Stomach (tissue), 9 donors: Measurements from ENCODE around the gene MYDGF. TPM values are rescaled to one million over a fixed set of nuclear protein-coding genes. Genes with fewer than 3 reads are reported as not detected.

Experiments
- DNase-seq, 2 donors: peaks; one replicate each; pipeline versions ENCODE4 v3.0.0 to v3.0.0-alpha.2; 2013 to 2019
- H3K27ac ChIP-seq, 5 donors: fragments of 200-600 bp in 4 of 5; sonication (generic) in 4 of 5; one replicate each; pipeline ENCODE4 v1.5.1; 2013 to 2019; ENCODE audit warnings: mild to moderate bottlenecking in 1 of 5, moderate library complexity in 1 of 5
- H3K27me3 ChIP-seq, 3 donors: fragments of 200-600 bp; sonication (generic); one replicate each; pipeline ENCODE4 v1.5.1; 2017 to 2019; ENCODE audit warnings: mixed run types in 1 of 3
- H3K36me3 ChIP-seq, 4 donors: fragments of 200-600 bp; sonication (generic); 1 replicate in 3 of 4; 2 replicates in 1 of 4; pipeline ENCODE4 v1.5.1; 2016 to 2019
- H3K4me1 ChIP-seq, 4 donors: fragments of 200-600 bp; sonication (generic); one replicate each; pipeline ENCODE4 v1.5.1; 2016 to 2019
- H3K4me3 ChIP-seq, 4 donors: fragments of 200-600 bp; sonication (generic) in 3 of 4; one replicate each; pipeline ENCODE4 v1.5.1; 2016 to 2019; ENCODE audit warnings: mild to moderate bottlenecking in 1 of 4
- H3K9me3 ChIP-seq, 4 donors: fragments of 200-600 bp; sonication (generic); one replicate each; pipeline ENCODE4 v1.5.1; 2016 to 2019
- EP300 ChIP-seq: sonication (generic); formaldehyde crosslinking; IDR thresholded peaks from one replicate; pipeline ENCODE4 v1.6.1; 2017; ENCODE audit warnings: antibody characterized with exemption
- POLR2A ChIP-seq, 4 donors: fragments of 450-650 bp; IDR thresholded peaks; one replicate each; pipeline ENCODE4 v1.6.1; 2016; ENCODE audit warnings: antibody characterized with exemption in 4 of 4, control low read depth in 2 of 4, mild to moderate bottlenecking in 1 of 4, moderate library complexity in 1 of 4
- POLR2AphosphoS5 ChIP-seq, 3 donors: sonication (generic); formaldehyde crosslinking; IDR thresholded peaks; one replicate each; pipeline ENCODE4 v1.6.1; 2016; ENCODE audit warnings: antibody characterized with exemption in 3 of 3
- WGBS, 5 donors: extraction: QIAGEN DNeasy Blood & Tissue Kit in 3 of 5; methylation state at CpG; one replicate each; pipeline versions ENCODE4 v1.1.5 to v1.1.7; 2013 to 2018; 5-methylcytosine and 5-hydroxymethylcytosine counted together
- intact Hi-C: fragments of 100-400 bp; cut with DNase I; formaldehyde crosslinking; loops from one replicate; pipeline ENCODE4 v1.15.1; 2023; ENCODE audit warnings: low total_unique reads
- polyA plus RNA-seq, 3 donors: library from polyadenylated mRNA; stranded (reverse); fragments of 200-250 nt; gene quantifications; one replicate each; pipeline ENCODE4 v1.2.3, GENCODE V29; 2013
- total RNA-seq, 5 donors: library from RNA; depleted of rRNA; stranded (reverse); fragments of >200 nt; gene quantifications; one replicate each; pipeline versions ENCODE4 v1.1.0 to v1.2.3, GENCODE V29; 2014 to 2016
- TF ChIP-seq, protein P1 (sequence below), 7 experiments: fragments of 450-650 bp in 4 of 7; fragments of 200-600 bp in 3 of 7; sonication (generic) in 3 of 7; IDR thresholded peaks; one replicate each; pipeline ENCODE4 v1.5.1; 2016 to 2019; ENCODE audit warnings: antibody characterized with exemption in 7 of 7, control low read depth in 2 of 7, mild to moderate bottlenecking in 1 of 7
- donor health status: healthy with polysubstance abuse.
- donor health status: Bipolar disorder and iron deficiency.
- donor health status: healthy.

The MYDGF gene
- total and polyA plus RNA-seq, 8 donors = 41.4 to 86.6 (median 72.3) TPM

DNA sequence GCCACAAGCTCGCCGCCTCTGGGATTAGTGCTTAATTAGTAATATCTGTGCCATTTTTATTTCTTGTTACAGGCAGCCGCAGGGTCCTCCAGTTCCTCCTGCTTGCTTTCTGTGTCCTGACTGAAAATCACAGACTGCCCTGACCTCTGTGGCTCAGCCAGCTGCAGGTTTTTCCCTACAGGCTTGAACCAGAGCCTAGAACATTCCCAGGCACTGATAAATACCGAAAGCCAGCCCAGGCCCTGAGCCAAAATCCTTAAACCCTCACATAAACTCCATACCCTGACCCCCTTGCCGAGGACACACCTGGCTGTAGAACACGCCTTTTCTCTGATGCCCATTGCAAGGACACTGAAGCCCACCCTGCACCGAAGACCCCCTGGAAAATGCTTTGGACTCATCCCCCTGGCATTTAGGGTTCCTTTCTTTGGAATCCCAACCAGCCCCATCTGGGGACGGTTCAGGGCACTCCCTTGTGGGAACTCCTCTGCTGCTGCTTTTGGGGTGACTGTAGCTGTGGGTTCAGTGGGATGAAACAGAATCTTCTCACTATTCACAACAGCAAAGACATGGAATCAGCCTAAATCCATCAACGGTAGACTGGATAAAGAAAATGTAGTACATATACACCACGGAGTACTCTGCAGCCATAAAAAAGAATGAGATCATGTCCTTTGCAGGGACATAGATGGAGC, 38.0 kb upstream of the MYDGF start:
- no peaks in the 10 kb centered on the region for H3K27me3 ChIP-seq
- H3K4me3 ChIP-seq = no peak overlapping the region
- H3K27ac ChIP-seq = peak overlapping the region; percentile 43 to 85 (median 73)
- peak in 1 of 2 donors; percentile 85 for DNase-seq
- 50 to 71% (median 53%) methylated on average over 10 of the region's 10 CpGs for WGBS, 5 donors
- H3K9me3 ChIP-seq = no peaks in the 10 kb centered on the region
- peaks cover 51 to 71% (median 58%) of the 10 kb centered on the region in 4 donors for H3K4me1 ChIP-seq
- intact Hi-C loops = no loop called here
- TF ChIP-seq POLR2AphosphoS5 (IDR thresholded peaks at IDR 0.05) (peak; percentile 4 to 36 (median 11)), POLR2A (IDR thresholded peaks at IDR 0.05) (no peak), EP300 (no peak)
- peaks cover 36 to 84% (median 72%) of the 10 kb centered on the region in 4 donors for H3K36me3 ChIP-seq

DNA sequence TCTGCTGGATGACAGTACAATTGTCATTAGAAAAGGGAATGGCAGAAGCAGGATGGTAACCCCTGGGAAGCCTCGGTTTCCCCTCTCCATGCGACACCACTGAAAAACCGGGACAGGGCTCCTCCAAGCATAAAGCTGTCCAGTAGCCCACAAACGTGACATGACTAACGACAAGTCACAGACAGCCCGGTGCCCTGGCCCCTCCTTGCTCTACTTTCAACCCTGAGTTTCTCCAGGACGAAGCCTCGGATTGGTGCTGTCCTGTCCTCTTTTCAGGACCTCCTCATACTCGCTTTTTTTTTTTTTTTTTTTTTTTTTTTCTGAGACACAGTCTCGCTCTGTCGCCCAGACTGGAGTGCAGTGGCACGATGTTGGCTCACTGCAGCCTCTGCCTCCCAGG, 37.2 kb upstream of the MYDGF start:
- Histone ChIP-seq H3K4me1 (peaks cover 44 to 63% (median 52%) of the 10 kb centered on the region in 4 donors), H3K27me3 (no peaks in the 10 kb centered on the region), H3K27ac (peak overlapping the region in 4 of 5 donors; percentile 60 to 85 (median 76)), H3K4me3 (no peak overlapping the region), H3K36me3 (peaks cover 35 to 84% (median 72%) of the 10 kb centered on the region in 4 donors), H3K9me3 (no peaks in the 10 kb centered on the region)
- no peak for DNase-seq
- TF ChIP-seq POLR2AphosphoS5 (IDR thresholded peaks at IDR 0.05) (no peak), EP300 (no peak), POLR2A (IDR thresholded peaks at IDR 0.05) (no peak)
- TF ChIP-seq, protein P1, sequence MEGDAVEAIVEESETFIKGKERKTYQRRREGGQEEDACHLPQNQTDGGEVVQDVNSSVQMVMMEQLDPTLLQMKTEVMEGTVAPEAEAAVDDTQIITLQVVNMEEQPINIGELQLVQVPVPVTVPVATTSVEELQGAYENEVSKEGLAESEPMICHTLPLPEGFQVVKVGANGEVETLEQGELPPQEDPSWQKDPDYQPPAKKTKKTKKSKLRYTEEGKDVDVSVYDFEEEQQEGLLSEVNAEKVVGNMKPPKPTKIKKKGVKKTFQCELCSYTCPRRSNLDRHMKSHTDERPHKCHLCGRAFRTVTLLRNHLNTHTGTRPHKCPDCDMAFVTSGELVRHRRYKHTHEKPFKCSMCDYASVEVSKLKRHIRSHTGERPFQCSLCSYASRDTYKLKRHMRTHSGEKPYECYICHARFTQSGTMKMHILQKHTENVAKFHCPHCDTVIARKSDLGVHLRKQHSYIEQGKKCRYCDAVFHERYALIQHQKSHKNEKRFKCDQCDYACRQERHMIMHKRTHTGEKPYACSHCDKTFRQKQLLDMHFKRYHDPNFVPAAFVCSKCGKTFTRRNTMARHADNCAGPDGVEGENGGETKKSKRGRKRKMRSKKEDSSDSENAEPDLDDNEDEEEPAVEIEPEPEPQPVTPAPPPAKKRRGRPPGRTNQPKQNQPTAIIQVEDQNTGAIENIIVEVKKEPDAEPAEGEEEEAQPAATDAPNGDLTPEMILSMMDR (IDR thresholded peaks at IDR 0.05) = no peak
- intact Hi-C loops = no loop called here
- 70 to 91% (median 87%) methylated on average over 11 to 12 of the region's 12 CpGs for WGBS, 5 donors

DNA sequence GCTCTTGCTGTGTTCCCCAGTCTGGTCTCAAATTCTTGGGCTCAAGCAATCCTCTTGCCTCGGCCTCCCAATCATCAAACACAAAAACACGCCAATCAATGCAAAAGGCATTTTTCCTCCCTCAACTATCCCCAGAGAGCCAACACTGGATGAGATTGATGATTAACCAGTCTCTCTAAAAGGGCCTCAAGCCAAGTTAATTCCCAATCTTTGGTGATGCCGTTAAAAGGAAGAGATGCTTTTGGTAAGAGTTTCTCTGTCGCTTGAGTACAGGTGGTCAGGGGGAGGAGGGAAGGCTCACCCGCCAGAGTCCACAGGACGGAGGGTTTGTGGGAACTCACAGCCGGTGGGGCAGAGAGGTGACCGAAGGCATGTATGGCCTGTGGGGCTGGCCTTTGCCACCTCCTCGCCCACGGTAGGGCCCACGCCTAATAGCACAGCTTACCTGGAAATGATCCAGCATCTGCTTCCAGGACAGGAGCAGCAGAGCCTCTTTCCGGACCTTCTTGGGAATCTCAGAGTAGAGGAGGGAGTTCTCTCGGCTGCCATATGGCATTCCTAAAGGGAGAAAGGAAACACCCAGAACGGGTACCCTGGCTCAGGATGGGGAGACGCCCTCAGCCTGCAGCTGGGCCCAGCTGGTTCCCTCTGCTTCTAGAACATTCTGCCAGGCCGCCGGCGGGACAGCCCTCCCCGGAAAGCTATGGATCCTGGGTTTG, 35.4 kb upstream of the MYDGF start:
- H3K36me3 ChIP-seq = peaks cover 41 to 84% (median 73%) of the 10 kb centered on the region in 4 donors
- H3K4me1 ChIP-seq = peaks cover 47 to 58% (median 51%) of the 10 kb centered on the region in 4 donors
- TF ChIP-seq POLR2A (IDR thresholded peaks at IDR 0.05) = no peak
- TF ChIP-seq, protein P1 (IDR thresholded peaks at IDR 0.05) = no peak
- no peak for TF ChIP-seq EP300
- TF ChIP-seq POLR2AphosphoS5 (IDR thresholded peaks at IDR 0.05) = no peak
- peak overlapping the region; percentile 20 to 85 (median 60) for H3K27ac ChIP-seq
- H3K9me3 ChIP-seq = no peaks in the 10 kb centered on the region
- H3K27me3 ChIP-seq = no peaks in the 10 kb centered on the region
- WGBS, 5 donors = 59 to 71% (median 66%) methylated on average over 16 to 19 of the region's 19 CpGs
- no peak for DNase-seq
- no peak overlapping the region for H3K4me3 ChIP-seq
- intact Hi-C loops = no loop called here

DNA sequence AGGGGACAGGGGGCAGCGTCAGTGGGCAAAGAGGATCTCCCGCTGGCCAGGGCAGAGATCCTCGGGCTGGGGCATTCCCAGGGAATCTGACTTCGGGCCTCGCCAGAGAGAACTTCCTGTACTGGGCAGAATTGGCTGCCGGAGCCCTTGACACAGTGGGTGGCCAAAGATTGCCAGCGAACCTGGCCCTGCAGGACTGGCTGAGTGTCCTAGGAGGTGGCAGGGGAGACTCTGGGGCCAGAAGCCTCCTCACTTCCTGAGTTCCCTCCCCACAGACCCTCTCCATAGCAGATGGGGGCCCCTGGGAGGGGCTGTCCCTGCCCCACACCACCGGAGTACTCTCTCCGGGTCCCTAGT, 34.2 kb upstream of the MYDGF start:
- no peak overlapping the region for H3K27ac ChIP-seq
- peaks cover 50 to 84% (median 73%) of the 10 kb centered on the region in 4 donors for H3K36me3 ChIP-seq
- H3K4me3 ChIP-seq = no peak overlapping the region
- intact Hi-C loops = no loop called here
- no peak for DNase-seq
- H3K27me3 ChIP-seq = no peaks in the 10 kb centered on the region
- no peak for TF ChIP-seq POLR2A (IDR thresholded peaks at IDR 0.05)
- TF ChIP-seq POLR2AphosphoS5 (IDR thresholded peaks at IDR 0.05) = no peak
- TF ChIP-seq, protein P1 (IDR thresholded peaks at IDR 0.05) = no peak
- no peak for TF ChIP-seq EP300
- H3K4me1 ChIP-seq = peaks cover 35 to 45% (median 38%) of the 10 kb centered on the region in 4 donors
- no peaks in the 10 kb centered on the region for H3K9me3 ChIP-seq
- 88 to 95% (median 94%) methylated on average over 6 to 9 of the region's 9 CpGs for WGBS, 5 donors
